ENCODE data around the gene LRRC32.

The LRRC32 gene

GRCh38 chr11:76661834-76662434 is 8.6 kb downstream of the LRRC32 start:
- no peak for DNase-seq

GRCh38 chr11:76661306-76661751 is 9.2 kb downstream of the LRRC32 start:
- DNase-seq: no peak

- no peak for DNase-seq
Measured at GRCh38 chr11:76660533-76661305, 9.8 kb downstream of the LRRC32 start.

GRCh38 chr11:76659672-76660532 is 10.6 kb downstream of the LRRC32 start:
- no peak for DNase-seq

- no peak for DNase-seq
Measured at GRCh38 chr11:76658651-76659650, 11.6 kb downstream of the LRRC32 start.

GRCh38 chr11:76658231-76658630 is 12.3 kb downstream of the LRRC32 start:
- no peak for DNase-seq

- DNase-seq: no peak
Measured at GRCh38 chr11:76657187-76658170, 13.1 kb downstream of the LRRC32 start.

- no peak for DNase-seq
Measured at GRCh38 chr11:76656571-76657081, 13.9 kb downstream of the LRRC32 start.

GRCh38 chr11:76656050-76656531 is 14.5 kb downstream of the LRRC32 start:
- no peak for DNase-seq

GRCh38 chr11:76655501-76656049 is 15.0 kb downstream of the LRRC32 start:
- DNase-seq: no peak

GRCh38 chr11:76654980-76655379 is 15.6 kb downstream of the LRRC32 start:
- no peak for DNase-seq

- no peak for DNase-seq
Measured at GRCh38 chr11:76654298-76654851, 16.2 kb downstream of the LRRC32 start.

GRCh38 chr11:76653674-76654284 is 16.8 kb downstream of the LRRC32 start:
- DNase-seq: no peak

GRCh38 chr11:76653012-76653673 is 17.4 kb downstream of the LRRC32 start:
- DNase-seq: no peak

- DNase-seq: no peak
Measured at GRCh38 chr11:76649851-76650372, 20.6 kb downstream of the LRRC32 start.

GRCh38 chr11:76649011-76649410 is 21.5 kb downstream of the LRRC32 start:
- DNase-seq: no peak

GRCh38 chr11:76648061-76648460 is 22.5 kb downstream of the LRRC32 start:
- no peak for DNase-seq

- DNase-seq: no peak
Measured at GRCh38 chr11:76646882-76647534, 23.5 kb downstream of the LRRC32 start.

Data from NCI-H1436 treated with DMSO at 0.1 percent for 48 hours (cell line).